GM06990 (cell line): ENCODE results near the gene ARHGAP22.

Source experiments
- DNase-seq: peaks from one replicate; pipeline ENCODE4 v3.0.0-alpha.2; 2011; ENCODE audit not compliant: insufficient read length; ENCODE audit errors: extremely low read depth
- H3K27me3 ChIP-seq: replicated peaks from 2 replicates; pipeline ENCODE4 v1.6.0; 2011; ENCODE audit warnings: low read length; ENCODE audit not compliant: control insufficient read depth, insufficient read depth
- H3K36me3 ChIP-seq: 2 replicates; pipeline ENCODE4 v1.5.1; 2011; ENCODE audit warnings: low read length; ENCODE audit not compliant: control insufficient read depth, insufficient read depth
- H3K4me3 ChIP-seq: replicated peaks from 2 replicates; pipeline ENCODE4 v1.5.1; 2011; ENCODE audit warnings: low read depth, mild to moderate bottlenecking, control low read depth, low read length
- CTCF ChIP-seq: IDR thresholded peaks from 2 replicates; pipeline ENCODE4 v1.5.1; 2011; ENCODE audit warnings: low read length, control low read depth, mild to moderate bottlenecking, inconsistent platforms; ENCODE audit not compliant: insufficient read depth, poor library complexity, severe bottlenecking

The ARHGAP22 gene

GRCh38 chr10:48490571-48490940 lies 114.3 kb downstream of the ARHGAP22 start:
- no peaks in the 10 kb centered on the region; the same call in none of the 2 replicates for H3K27me3 ChIP-seq
- no peak for TF ChIP-seq CTCF
- no peak for DNase-seq
- H3K4me3 ChIP-seq: no peak overlapping the region
- H3K36me3 ChIP-seq: no peaks in the 10 kb centered on the region

- Histone ChIP-seq H3K36me3 (no peaks in the 10 kb centered on the region), H3K4me3 (no peak overlapping the region), H3K27me3 (no peaks in the 10 kb centered on the region; the same call in none of the 2 replicates)
- no peak for DNase-seq
- TF ChIP-seq CTCF: no peak
Measured at GRCh38 chr10:48489099-48489498, 115.8 kb downstream of the ARHGAP22 start.

GRCh38 chr10:48487244-48487643 lies 117.6 kb downstream of the ARHGAP22 start:
- DNase-seq: no peak

GRCh38 chr10:48485711-48486110 lies 119.2 kb downstream of the ARHGAP22 start:
- no peak overlapping the region for H3K4me3 ChIP-seq
- no peak for DNase-seq
- H3K27me3 ChIP-seq: no peaks in the 10 kb centered on the region; the same call in none of the 2 replicates
- no peaks in the 10 kb centered on the region for H3K36me3 ChIP-seq
- TF ChIP-seq CTCF: no peak

More at GRCh38 chr10:48487244-48487643, 117.6 kb downstream of the ARHGAP22 start:
- Histone ChIP-seq H3K4me3 (no peak overlapping the region), H3K27me3 (no peaks in the 10 kb centered on the region; the same call in none of the 2 replicates), H3K36me3 (no peaks in the 10 kb centered on the region)
- TF ChIP-seq CTCF: no peak

- DNase-seq: no peak
- TF ChIP-seq CTCF: no peak
- Histone ChIP-seq H3K27me3 (no peaks in the 10 kb centered on the region; the same call in none of the 2 replicates), H3K4me3 (no peak overlapping the region), H3K36me3 (no peaks in the 10 kb centered on the region)
Measured at GRCh38 chr10:48484911-48485310, 120.0 kb downstream of the ARHGAP22 start.

- no peaks in the 10 kb centered on the region; the same call in 1 of the 2 replicates for H3K27me3 ChIP-seq
- no peaks in the 10 kb centered on the region for H3K36me3 ChIP-seq
- no peak for DNase-seq
- H3K4me3 ChIP-seq: no peak overlapping the region
- TF ChIP-seq CTCF: no peak
Measured at GRCh38 chr10:48482207-48482606, 122.7 kb downstream of the ARHGAP22 start.
